HPDE6-E6E7 (cell line): Measurements from ENCODE around the gene TFDP1.

Experiments used
- DNase-seq: peaks from one replicate; pipeline ENCODE4 v3.0.0; 2011; ENCODE audit warnings: missing footprints; ENCODE audit errors: extremely low spot score

TFDP1 gene

DNA sequence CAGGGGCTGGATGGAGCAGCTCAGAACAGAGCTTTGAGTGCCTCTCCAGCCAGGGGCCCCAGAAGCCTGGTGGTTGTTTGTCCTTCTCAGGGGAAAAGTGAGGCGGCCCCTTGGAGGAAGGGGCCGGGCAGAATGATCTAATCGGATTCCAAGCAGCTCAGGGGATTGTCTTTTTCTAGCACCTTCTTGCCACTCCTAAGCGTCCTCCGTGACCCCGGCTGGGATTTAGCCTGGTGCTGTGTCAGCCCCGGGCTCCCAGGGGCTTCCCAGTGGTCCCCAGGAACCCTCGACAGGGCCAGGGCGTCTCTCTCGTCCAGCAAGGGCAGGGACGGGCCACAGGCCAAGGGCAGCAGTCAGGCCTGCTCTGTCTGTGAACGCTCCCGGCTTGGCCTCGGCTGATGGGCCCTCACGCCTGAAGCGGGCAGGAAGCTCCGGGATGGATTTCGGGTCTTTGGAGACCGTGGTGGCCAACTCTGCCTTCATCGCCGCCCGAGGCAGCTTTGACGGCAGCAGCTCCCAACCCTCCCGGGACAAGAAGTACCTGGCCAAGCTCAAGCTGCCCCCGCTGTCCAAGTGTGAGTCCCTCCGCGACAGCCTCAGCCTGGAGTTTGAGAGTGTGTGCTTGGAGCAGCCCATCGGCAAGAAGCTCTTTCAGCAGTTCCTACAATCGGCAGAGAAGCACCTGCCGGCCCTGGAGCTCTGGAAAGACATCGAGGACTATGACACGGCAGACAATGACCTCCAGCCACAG, 82.6 kb downstream of the TFDP1 start, which contains the start of gene GRK1:
Gene GRK1, plus strand, starts transcription at position 269 of the 751 bp plus-strand sequence. Its CDS starts 168 bp downstream, at position 437.
- DNase-seq = no peak

DNA sequence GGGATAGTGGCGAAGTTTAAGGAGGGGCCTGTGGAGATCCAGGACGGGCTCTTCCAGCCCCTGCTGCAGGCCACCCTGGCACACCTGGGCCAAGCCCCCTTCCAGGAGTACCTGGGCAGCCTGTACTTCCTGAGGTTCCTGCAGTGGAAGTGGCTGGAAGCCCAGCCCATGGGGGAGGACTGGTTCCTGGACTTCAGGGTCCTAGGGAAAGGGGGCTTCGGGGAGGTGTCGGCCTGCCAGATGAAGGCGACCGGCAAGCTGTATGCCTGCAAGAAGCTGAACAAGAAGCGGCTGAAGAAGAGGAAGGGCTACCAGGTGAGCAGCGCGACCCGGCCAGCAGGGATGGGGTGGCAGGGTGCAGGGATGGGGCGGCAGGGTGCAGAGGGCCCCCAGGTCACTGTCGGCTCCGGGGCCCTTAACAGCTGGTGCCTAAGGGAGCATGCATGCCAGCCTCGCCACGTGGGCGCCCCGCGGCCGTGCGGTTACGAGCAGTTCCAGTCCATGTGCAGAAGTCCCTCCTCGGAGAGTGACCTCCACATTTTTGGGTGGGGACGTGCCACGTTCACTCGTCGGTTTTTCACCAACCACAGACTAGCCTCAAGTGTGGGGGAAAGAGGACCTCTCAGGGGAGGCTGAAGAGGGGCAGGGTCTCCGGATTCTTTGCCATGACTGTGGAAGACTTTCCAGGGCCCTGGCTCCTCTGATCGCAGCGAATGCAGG, 83.4 kb downstream of the TFDP1 start:
- DNase-seq = no peak

DNA sequence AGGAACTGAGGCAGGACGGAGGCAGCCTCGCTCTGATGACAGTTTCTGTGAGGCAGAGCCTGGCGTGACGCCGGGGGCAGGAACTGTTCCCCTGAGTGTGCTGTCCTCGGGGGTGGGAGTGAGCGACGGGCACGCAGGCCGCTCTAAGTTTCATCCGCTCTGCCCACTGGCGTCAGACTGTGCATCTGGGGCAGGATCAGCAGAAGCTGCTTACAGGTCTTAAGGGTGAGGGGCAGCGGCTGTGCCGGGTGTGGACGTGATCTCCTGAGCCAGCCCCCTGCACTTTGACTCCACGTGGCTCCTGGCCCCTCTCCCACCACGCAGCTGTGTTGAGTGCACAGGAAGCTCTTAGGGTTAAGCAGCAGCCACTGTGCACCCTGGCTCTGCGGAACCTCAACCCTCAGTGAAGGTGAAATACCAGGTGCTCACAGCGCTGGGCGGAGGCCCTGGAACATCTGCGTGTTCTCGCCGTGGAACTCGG, 84.0 kb downstream of the TFDP1 start:
- DNase-seq = no peak

DNA sequence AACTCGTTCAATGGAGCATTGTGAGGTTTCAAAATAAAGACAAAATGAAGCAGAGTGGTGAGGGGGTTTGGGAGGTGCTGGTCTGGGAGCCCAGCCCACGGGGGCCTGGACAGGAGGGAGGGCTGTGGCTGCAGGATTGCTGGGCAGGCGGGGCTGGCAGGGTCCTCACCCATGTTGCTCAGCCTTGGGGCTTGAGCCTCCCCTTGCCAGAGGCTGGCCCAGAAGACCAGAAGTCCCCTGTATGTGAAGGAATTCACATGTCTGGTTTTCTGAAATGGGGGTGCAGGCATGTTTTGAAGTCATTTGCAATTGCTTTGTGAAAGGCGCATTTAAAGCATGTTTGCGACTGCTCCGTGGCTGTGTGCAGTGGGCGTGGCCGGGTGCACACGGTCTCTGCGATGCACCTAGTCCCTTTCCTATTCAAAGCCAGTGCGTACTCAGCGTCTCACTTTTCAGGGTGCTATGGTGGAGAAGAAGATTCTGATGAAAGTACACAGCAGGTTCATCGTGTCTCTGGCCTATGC, 84.7 kb downstream of the TFDP1 start:
- no peak for DNase-seq

GRCh38 chr13:113669755-113670341, 85.3 kb downstream of the TFDP1 start:
- DNase-seq = no peak

DNA sequence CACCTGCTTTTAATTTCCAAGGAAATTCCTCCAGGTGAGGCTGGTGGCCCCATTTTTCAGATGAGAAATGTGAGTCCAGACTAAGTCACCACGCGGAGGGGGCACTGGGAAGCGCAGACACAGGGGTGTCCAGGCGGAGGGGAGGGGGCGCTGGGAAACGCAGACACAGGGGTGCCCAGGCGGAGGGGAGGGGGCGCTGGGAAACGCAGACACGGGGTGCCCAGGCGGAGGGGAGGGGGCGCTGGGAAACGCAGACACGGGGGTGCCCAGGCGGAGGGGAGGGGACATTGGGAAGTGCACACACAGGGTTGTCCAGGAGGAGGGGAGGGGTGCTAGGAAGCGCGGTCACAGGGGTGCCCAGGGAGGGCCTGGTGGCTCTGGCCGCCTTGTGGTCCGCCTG, 86.0 kb downstream of the TFDP1 start:
- no peak for DNase-seq

DNA sequence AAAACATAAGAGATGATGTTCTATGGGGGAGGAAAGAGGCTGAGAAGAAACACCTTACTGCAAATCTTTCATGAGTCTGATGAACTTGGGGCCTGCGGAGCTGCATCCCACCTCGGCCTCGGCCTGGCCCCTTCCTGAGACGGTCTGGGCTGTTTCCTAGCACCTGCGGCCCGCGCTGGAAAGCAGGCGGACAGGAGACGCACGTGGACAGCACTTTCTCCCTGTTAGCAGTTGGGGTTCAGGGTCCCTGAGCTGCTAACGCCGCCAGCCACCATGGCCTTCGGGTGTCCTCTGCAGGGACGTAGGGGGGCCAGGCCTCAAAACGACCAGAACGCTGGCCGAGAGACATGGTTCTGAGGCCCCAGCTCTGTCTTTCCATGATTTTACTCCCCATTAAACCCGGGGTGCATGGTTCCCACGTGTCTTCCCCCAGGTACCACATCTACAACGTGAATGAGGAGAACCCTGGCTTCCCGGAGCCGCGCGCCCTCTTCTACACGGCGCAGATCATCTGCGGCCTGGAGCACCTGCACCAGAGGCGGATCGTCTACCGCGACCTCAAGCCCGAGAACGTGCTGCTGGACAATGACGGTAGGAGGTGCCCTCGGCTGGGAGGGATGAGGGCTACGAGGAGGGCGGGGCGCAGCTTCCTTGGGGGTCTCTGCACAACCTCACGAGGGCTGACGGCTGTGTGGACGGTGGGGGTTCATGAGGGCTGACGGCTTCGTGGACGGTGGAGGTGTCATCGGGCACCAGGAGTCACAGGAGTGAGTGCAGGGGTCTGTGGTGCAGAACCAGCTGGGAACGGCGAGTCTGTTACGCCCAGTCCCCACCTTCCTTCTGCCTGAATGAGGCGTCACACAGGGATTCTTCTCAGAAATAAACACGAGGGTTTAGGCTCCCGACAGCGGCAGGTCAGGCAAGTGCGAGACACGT, 86.8 kb downstream of the TFDP1 start:
- DNase-seq = no peak

DNA sequence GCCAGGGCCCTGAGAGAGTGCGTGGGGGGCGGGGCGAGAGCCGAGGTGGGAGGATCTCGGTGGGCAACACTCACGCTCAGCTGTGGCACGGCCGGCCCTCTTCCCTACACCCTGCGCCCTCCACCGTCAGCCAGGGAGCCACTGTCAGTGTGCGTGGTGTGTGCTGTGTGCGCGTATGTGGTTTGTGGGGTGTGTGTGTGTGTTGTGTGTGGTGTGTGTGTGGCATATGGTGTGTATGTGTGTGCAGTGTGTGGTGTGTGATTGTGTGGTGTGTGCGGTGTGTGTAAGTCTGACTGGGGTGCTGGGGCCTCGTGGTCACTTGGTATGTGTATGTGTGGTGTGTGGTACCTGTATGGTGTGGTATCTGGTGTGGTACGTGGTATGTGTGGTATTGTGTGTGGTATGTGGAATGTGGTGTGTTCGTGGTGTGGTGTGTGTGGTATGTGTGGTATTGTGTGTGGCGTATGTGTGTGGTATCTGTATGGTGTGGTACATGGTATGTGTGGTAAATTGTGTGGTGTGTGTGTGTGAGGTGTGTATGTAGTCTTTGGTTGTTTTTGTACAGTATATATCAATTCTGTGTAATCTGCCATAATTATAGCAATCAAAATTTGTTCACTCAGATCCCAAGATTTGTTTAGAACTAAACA, 87.6 kb downstream of the TFDP1 start:
- no peak for DNase-seq
